ENCODE data around the gene MVK.

MVK gene

GRCh38 chr12:109567967-109568366 lies 5.6 kb upstream of the MVK start:
- DNase-seq: no peak

- DNase-seq: no peak
Measured at GRCh38 chr12:109568486-109568885, 5.1 kb upstream of the MVK start.

- DNase-seq: no peak
Measured at GRCh38 chr12:109571773-109572505, 1.7 kb upstream of the MVK start.

- no peak for DNase-seq
Measured at GRCh38 chr12:109572506-109572845, 1.1 kb upstream of the MVK start.

- no peak for DNase-seq
Measured at GRCh38 chr12:109573914-109574244, 285 bp downstream of the MVK start.

GRCh38 chr12:109575683-109576082 lies 2.1 kb downstream of the MVK start:
- DNase-seq: no peak

GRCh38 chr12:109577311-109577710 lies 3.7 kb downstream of the MVK start:
- DNase-seq: no peak

- DNase-seq: no peak
Measured at GRCh38 chr12:109578330-109578927, 4.8 kb downstream of the MVK start.

- DNase-seq: no peak
Measured at GRCh38 chr12:109579639-109580038, 6.0 kb downstream of the MVK start.

- DNase-seq: no peak
Measured at GRCh38 chr12:109580272-109580671, 6.7 kb downstream of the MVK start.

- no peak for DNase-seq
Measured at GRCh38 chr12:109580684-109581333, 7.2 kb downstream of the MVK start.

- DNase-seq: no peak
Measured at GRCh38 chr12:109581334-109581691, 7.7 kb downstream of the MVK start.

GRCh38 chr12:109581856-109582255 lies 8.3 kb downstream of the MVK start:
- DNase-seq: no peak

GRCh38 chr12:109582636-109583035 lies 9.0 kb downstream of the MVK start:
- no peak for DNase-seq

GRCh38 chr12:109583733-109584132 lies 10.1 kb downstream of the MVK start:
- no peak for DNase-seq

GRCh38 chr12:109586385-109587296 lies 13.0 kb downstream of the MVK start:
- no peak for DNase-seq

- DNase-seq: no peak
Measured at GRCh38 chr12:109587921-109588320, 14.3 kb downstream of the MVK start.

GRCh38 chr12:109588461-109589239 lies 15.1 kb downstream of the MVK start:
- DNase-seq: no peak

GRCh38 chr12:109589240-109589590 lies 15.6 kb downstream of the MVK start:
- DNase-seq: no peak

- DNase-seq: no peak
Measured at GRCh38 chr12:109589691-109590245, 16.2 kb downstream of the MVK start.

GRCh38 chr12:109590566-109590965 lies 17.0 kb downstream of the MVK start:
- no peak for DNase-seq

GRCh38 chr12:109591041-109591440 lies 17.4 kb downstream of the MVK start:
- no peak for DNase-seq
